Measurements from ENCODE around the gene GPATCH3.

GPATCH3 gene

DNA sequence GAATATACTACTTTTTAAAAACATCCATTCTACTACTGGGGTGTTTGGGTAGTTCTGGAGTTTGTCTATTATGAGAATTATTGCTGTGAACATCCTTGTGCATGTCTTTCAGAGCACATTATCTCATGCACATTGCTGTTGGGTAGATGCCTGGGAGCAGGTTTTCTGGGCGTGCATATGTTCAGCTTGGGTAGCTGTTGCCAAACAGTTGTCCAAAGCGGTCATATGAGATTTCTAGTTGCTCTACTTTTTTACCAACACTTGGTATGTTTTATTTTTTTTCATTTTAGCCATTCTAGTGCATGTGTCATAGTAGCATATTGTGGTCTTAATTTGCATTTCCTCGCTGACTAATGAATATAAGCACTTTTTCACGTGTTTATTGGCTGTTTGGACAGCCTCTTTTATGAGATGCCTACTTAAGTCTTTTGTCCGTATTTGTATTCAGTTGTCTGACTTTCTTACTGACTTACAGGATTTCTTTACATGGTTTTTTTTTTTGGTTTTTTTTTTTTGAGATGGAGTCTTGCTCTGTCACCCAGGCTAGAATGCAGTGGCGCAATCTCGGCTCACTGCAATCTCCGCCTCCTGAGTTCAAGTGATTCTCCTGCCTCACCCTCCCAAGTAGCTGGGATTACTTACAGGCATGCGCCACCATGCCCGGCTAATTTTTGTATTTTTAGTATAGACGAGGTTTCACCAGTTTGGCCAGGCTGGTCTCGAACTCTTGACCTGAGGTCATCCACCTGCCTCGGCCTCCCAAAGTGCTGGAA lies 55.7 kb downstream of the GPATCH3 start:
- H3K4me3 ChIP-seq (ENCODE audit: low read length), result no peak overlapping the region
- no peak overlapping the region for H3K27ac ChIP-seq (ENCODE audit: low read depth, low read length)
- H3K27me3 ChIP-seq (ENCODE audit: control insufficient read depth, insufficient read depth, low read length), result no peaks in the 10 kb centered on the region
- no peak overlapping the region for H3K9ac ChIP-seq (ENCODE audit: low read length)
- peaks cover 14% of the 10 kb centered on the region for H3K4me1 ChIP-seq (ENCODE audit: control insufficient read depth, insufficient read depth, low read length)
- peaks cover 2% of the 10 kb centered on the region for H3K36me3 ChIP-seq (ENCODE audit: control insufficient read depth, insufficient read depth, low read length)

Measured in rectal smooth muscle tissue (tissue), 1 donor.